ENCODE results near the gene MSH6. TPM values are rescaled to one million over a fixed set of nuclear protein-coding genes. Genes with fewer than 3 reads are reported as not detected.

Gene MSH6
- total and polyA plus RNA-seq, 9 of the 15 experiments (the other 6 are each of a cell fraction or from before 2014, with no cell fraction given) = 15.3 to 147 (median 80.5) TPM

GRCh38 chr2:47782671-47783485, at the start of gene MSH6 (continued):
- TF ChIP-seq TCF7 (IDR thresholded peaks at IDR 0.05; ENCODE audit: borderline replicate concordance) = no peak
- TF ChIP-seq CHCHD3 (CRISPR knock-in tag; IDR thresholded peaks at IDR 0.05) = no peak
- TF ChIP-seq HNRNPUL1 (IDR thresholded peaks at IDR 0.05; ENCODE audit: low read length) = no peak
- peak; percentile 61; the same call in 1 of the 2 replicates for TF ChIP-seq FOXP1 (CRISPR knock-in tag; IDR thresholded peaks at IDR 0.05)
- TF ChIP-seq ZNF165 (CRISPR knock-in tag; IDR thresholded peaks at IDR 0.05; ENCODE audit: borderline replicate concordance) = peak; percentile 53; the same call in 1 of the 2 replicates
- no peak for TF ChIP-seq ZNF408 (CRISPR knock-in tag; IDR thresholded peaks at IDR 0.05; ENCODE audit: low read depth)
- TF ChIP-seq ZBTB8A (IDR thresholded peaks at IDR 0.05; ENCODE audit: partially characterized antibody) = no peak
- peak; percentile 94 for TF ChIP-seq ZNF740 (CRISPR knock-in tag; IDR thresholded peaks at IDR 0.05)
- no peak for TF ChIP-seq ZNF740 (tag; IDR thresholded peaks at IDR 0.05)
- no peak for TF ChIP-seq SAFB2 (IDR thresholded peaks at IDR 0.05; ENCODE audit: borderline replicate concordance, low read depth, low read length, severe bottlenecking)
- TF ChIP-seq LEF1 (IDR thresholded peaks at IDR 0.05) = no peak
- no peak for TF ChIP-seq GATA2 (CRISPR knock-in tag; IDR thresholded peaks at IDR 0.05)
- no peak for TF ChIP-seq GTF2B (IDR thresholded peaks at IDR 0.05; ENCODE audit: extremely low read depth, insufficient read length)
- no peak for TF ChIP-seq MXD1 (CRISPR knock-in tag; IDR thresholded peaks at IDR 0.05; ENCODE audit: borderline replicate concordance, poor library complexity, severe bottlenecking)
- TF ChIP-seq SNAPC5 (CRISPR knock-in tag; IDR thresholded peaks at IDR 0.05) = no peak
- TF ChIP-seq CREB3L1 (IDR thresholded peaks at IDR 0.05; ENCODE audit: borderline replicate concordance, low read depth) = peak; percentile 77
- no peak for TF ChIP-seq BCOR (IDR thresholded peaks at IDR 0.05)
- TF ChIP-seq ATF1 (CRISPR knock-in tag; IDR thresholded peaks at IDR 0.05) = no peak
- peak; percentile 81 for TF ChIP-seq ATF1 (tag; IDR thresholded peaks at IDR 0.05)
- no peak for TF ChIP-seq ZNF76 (CRISPR knock-in tag; IDR thresholded peaks at IDR 0.05; ENCODE audit: borderline replicate concordance)
- no peak for TF ChIP-seq ZNF24 (IDR thresholded peaks at IDR 0.05)
- peak; percentile 90 for TF ChIP-seq CCNT2 (IDR thresholded peaks at IDR 0.05; ENCODE audit: borderline replicate concordance, extremely low read depth, insufficient read length, low read depth, low read length)
- TF ChIP-seq COPS2 (conservative IDR thresholded peaks at IDR 0.05) = no peak
- no peak for TF ChIP-seq ZNF232 (CRISPR knock-in tag; IDR thresholded peaks at IDR 0.05)
- no peak; a peak in 1 of 4 replicates for TF ChIP-seq SRF (CRISPR knock-in tag; IDR thresholded peaks at IDR 0.05)
